ENCODE measurements around the gene AURKB. TPM values are rescaled to one million over a fixed set of nuclear protein-coding genes. Genes with fewer than 3 reads are reported as not detected.

AURKB gene
- polyA plus RNA-seq, 1 donor (not counting 4 experiments of a cell fraction or from before 2014, with no cell fraction given): 12.6 TPM

GRCh38 chr17:8206536-8206935 is 3.8 kb downstream of the AURKB start:
- Histone ChIP-seq H3K9me3 (ENCODE audit: control insufficient read depth, low read depth, low read length) (no peaks in the 10 kb centered on the region), H3K9ac (ENCODE audit: control insufficient read depth, extremely low read depth, insufficient read depth, low read length) (no peak overlapping the region), H3K79me2 (ENCODE audit: control insufficient read depth, insufficient read depth, low read length) (peaks cover 29% of the 10 kb centered on the region), H3K4me3 (ENCODE audit: control insufficient read depth in 2 of 3, extremely low read depth in 1 of 3, insufficient read depth in 2 of 3, low read depth in 1 of 3, low read length in 3 of 3) (no peak overlapping the region), H2AFZ (ENCODE audit: control insufficient read depth, low read length) (no peak overlapping the region), H4K20me1 (ENCODE audit: control insufficient read depth, extremely low read depth, insufficient read depth, low read length) (no peaks in the 10 kb centered on the region), H3K4me1 (ENCODE audit: control insufficient read depth, extremely low read depth, insufficient read depth, low read length) (peaks cover 15% of the 10 kb centered on the region), H3K9me1 (ENCODE audit: control insufficient read depth, extremely low read depth, insufficient read depth, low read length) (no peaks in the 10 kb centered on the region), H3K4me2 (ENCODE audit: control insufficient read depth, extremely low read depth, insufficient read depth, low read depth, low read length) (no peak overlapping the region), H3K27me3 (ENCODE audit: control insufficient read depth, extremely low read depth, insufficient read depth, low read length) (no peaks in the 10 kb centered on the region), H3K27ac (ENCODE audit: control insufficient read depth, insufficient read depth, low read length) (no peak overlapping the region), H3K36me3 (ENCODE audit: control insufficient read depth in 2 of 2, extremely low read depth in 1 of 2, insufficient read depth in 2 of 2, low read length in 2 of 2) (peaks cover 0 to 9% of the 10 kb centered on the region in 2 experiments)
- dilution Hi-C loops (cut with MboI; ENCODE audit: extremely low pct_ligation_motif_present, low sequenced_read_pairs): no loop called here
- TF ChIP-seq EZH2 (IDR thresholded peaks at IDR 0.05; ENCODE audit: low read length): no peak
- TF ChIP-seq, protein P1, sequence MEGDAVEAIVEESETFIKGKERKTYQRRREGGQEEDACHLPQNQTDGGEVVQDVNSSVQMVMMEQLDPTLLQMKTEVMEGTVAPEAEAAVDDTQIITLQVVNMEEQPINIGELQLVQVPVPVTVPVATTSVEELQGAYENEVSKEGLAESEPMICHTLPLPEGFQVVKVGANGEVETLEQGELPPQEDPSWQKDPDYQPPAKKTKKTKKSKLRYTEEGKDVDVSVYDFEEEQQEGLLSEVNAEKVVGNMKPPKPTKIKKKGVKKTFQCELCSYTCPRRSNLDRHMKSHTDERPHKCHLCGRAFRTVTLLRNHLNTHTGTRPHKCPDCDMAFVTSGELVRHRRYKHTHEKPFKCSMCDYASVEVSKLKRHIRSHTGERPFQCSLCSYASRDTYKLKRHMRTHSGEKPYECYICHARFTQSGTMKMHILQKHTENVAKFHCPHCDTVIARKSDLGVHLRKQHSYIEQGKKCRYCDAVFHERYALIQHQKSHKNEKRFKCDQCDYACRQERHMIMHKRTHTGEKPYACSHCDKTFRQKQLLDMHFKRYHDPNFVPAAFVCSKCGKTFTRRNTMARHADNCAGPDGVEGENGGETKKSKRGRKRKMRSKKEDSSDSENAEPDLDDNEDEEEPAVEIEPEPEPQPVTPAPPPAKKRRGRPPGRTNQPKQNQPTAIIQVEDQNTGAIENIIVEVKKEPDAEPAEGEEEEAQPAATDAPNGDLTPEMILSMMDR (optimal IDR thresholded peaks at IDR 0.05 in 1 of 3, IDR thresholded peaks at IDR 0.05 in 1 of 3, conservative IDR thresholded peaks at IDR 0.05 in 1 of 3; ENCODE audit: extremely low read depth in 1 of 3, insufficient read depth in 2 of 3, low read length in 3 of 3): no peak
- DNase-seq (ENCODE audit: low read depth, low spot score): no peak
- no peak for FAIRE-seq

DNA sequence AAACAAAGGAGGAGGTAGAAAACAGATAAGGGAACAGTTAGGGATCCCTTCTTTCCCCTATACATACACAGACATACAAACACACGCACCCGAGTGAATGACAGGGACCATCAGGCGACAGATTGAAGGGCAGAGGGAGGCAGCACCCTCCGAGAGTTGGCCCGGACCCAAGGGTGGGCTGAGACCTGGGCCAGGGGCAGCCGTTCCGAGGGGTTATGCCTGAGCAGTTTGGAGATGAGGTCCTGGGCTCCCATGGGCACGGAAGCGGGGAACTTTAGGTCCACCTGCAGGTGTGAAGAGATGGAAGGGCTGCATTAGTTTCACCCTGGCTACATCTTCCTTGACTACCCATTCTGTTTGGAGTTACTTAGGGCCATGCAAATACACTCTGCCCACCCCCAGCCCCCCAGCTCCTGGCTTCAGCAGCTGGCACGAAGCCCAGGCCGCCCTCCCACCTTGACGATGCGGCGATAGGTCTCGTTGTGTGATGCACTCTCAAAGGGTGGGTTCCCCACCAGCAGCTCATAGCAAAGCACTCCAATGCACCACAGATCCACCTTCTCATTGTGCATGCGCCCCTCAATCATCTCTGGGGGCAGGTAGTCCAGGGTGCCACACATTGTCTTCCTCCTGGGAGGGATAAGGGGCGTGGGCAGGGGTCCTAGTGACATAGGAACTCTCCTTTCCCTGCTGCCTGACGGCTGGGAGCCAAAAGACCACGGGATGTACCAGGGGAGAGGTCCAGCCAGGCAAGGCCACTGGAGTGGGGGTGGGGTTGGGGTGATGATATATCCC is 5.4 kb downstream of the AURKB start:
- dilution Hi-C loops (cut with MboI; ENCODE audit: extremely low pct_ligation_motif_present, low sequenced_read_pairs): no loop called here
- Histone ChIP-seq H3K4me2 (ENCODE audit: control insufficient read depth, extremely low read depth, insufficient read depth, low read depth, low read length) (no peak overlapping the region), H3K79me2 (ENCODE audit: control insufficient read depth, insufficient read depth, low read length) (peaks cover 26% of the 10 kb centered on the region), H4K20me1 (ENCODE audit: control insufficient read depth, extremely low read depth, insufficient read depth, low read length) (no peaks in the 10 kb centered on the region), H3K27me3 (ENCODE audit: control insufficient read depth, extremely low read depth, insufficient read depth, low read length) (no peaks in the 10 kb centered on the region), H3K4me1 (ENCODE audit: control insufficient read depth, extremely low read depth, insufficient read depth, low read length) (peaks cover 11% of the 10 kb centered on the region), H3K4me3 (ENCODE audit: control insufficient read depth in 2 of 3, extremely low read depth in 1 of 3, insufficient read depth in 2 of 3, low read depth in 1 of 3, low read length in 3 of 3) (no peak overlapping the region), H3K36me3 (ENCODE audit: control insufficient read depth in 2 of 2, extremely low read depth in 1 of 2, insufficient read depth in 2 of 2, low read length in 2 of 2) (peaks cover 0 to 9% of the 10 kb centered on the region in 2 experiments), H3K27ac (ENCODE audit: control insufficient read depth, insufficient read depth, low read length) (no peak overlapping the region), H3K9me3 (ENCODE audit: control insufficient read depth, low read depth, low read length) (no peaks in the 10 kb centered on the region), H2AFZ (ENCODE audit: control insufficient read depth, low read length) (no peak overlapping the region), H3K9me1 (ENCODE audit: control insufficient read depth, extremely low read depth, insufficient read depth, low read length) (no peaks in the 10 kb centered on the region), H3K9ac (ENCODE audit: control insufficient read depth, extremely low read depth, insufficient read depth, low read length) (no peak overlapping the region)
- TF ChIP-seq, protein P1 (optimal IDR thresholded peaks at IDR 0.05 in 1 of 3, IDR thresholded peaks at IDR 0.05 in 1 of 3, conservative IDR thresholded peaks at IDR 0.05 in 1 of 3; ENCODE audit: extremely low read depth in 1 of 3, insufficient read depth in 2 of 3, low read length in 3 of 3): no peak
- TF ChIP-seq EZH2 (IDR thresholded peaks at IDR 0.05; ENCODE audit: low read length): no peak
- no peak for FAIRE-seq
- no peak for DNase-seq (ENCODE audit: low read depth, low spot score)

Data from keratinocyte (primary cell).